Upper lobe of left lung (tissue), 4 donors: ENCODE data around the gene RPS2.

ENCODE experiments used
- POLR2A ChIP-seq, 4 donors: fragments of 450-650 bp; IDR thresholded peaks; one replicate each; pipeline ENCODE4 v1.5.1; 2016 to 2017; ENCODE audit warnings: antibody characterized with exemption in 4 of 4, mild to moderate bottlenecking in 2 of 4
- TF ChIP-seq, protein P1 (sequence below), 6 experiments: fragments of 450-650 bp in 4 of 6; fragments of 200-600 bp in 2 of 6; sonication (generic) in 2 of 6; IDR thresholded peaks; one replicate each; pipeline ENCODE4 v1.5.1; 2016 to 2019; ENCODE audit warnings: antibody characterized with exemption in 6 of 6

DNA sequence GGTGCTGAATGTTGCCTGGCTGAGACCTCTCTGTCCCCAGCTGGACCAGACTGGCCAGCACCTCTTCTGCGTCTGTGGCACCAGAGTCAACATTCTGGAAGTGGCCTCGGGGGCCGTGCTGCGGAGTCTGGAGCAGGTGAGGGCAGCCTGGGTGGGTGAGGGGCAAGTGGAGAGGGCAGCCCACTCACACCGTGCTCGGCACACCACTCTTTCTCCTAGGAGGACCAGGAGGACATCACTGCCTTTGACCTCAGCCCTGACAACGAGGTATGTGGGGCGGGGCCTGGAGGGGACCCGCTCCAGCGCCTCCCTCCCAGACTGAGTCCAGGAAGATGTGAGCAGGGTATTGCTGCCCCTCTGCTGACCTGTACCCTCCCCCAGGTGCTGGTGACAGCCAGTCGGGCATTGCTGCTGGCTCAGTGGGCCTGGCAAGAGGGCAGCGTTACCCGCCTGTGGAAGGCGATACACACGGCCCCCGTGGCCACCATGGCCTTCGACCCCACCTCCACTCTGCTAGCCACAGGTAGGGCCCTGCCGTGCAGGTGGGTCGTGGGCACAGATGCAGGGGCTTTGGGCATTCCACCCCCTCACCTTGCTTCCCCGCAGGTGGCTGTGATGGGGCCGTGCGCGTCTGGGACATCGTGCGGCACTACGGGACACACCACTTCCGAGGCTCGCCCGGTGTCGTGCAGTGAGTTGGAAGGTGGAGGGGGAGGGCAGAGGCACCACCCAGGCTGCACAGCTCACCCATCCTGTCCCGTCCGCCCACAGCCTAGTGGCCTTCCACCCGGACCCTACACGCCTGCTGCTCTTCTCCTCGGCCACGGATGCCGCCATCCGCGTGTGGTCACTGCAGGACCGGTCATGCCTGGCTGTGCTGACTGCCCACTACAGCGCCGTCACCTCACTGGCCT lies 9.8 kb upstream of the RPS2 start:
- TF ChIP-seq, protein P1, sequence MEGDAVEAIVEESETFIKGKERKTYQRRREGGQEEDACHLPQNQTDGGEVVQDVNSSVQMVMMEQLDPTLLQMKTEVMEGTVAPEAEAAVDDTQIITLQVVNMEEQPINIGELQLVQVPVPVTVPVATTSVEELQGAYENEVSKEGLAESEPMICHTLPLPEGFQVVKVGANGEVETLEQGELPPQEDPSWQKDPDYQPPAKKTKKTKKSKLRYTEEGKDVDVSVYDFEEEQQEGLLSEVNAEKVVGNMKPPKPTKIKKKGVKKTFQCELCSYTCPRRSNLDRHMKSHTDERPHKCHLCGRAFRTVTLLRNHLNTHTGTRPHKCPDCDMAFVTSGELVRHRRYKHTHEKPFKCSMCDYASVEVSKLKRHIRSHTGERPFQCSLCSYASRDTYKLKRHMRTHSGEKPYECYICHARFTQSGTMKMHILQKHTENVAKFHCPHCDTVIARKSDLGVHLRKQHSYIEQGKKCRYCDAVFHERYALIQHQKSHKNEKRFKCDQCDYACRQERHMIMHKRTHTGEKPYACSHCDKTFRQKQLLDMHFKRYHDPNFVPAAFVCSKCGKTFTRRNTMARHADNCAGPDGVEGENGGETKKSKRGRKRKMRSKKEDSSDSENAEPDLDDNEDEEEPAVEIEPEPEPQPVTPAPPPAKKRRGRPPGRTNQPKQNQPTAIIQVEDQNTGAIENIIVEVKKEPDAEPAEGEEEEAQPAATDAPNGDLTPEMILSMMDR (IDR thresholded peaks at IDR 0.05), result no peak
- TF ChIP-seq POLR2A (IDR thresholded peaks at IDR 0.05), result no peak
